ENCODE data around the gene EPB41.
A peak's percentile ranks its signal among the peaks of the same experiment; 100 is the strongest.
"Not testable (repeated sequence)": the region's sequence is repeated elsewhere in the genome, so short reads cannot be mapped to it uniquely, and the experiment has no call there.

Gene EPB41

DNA sequence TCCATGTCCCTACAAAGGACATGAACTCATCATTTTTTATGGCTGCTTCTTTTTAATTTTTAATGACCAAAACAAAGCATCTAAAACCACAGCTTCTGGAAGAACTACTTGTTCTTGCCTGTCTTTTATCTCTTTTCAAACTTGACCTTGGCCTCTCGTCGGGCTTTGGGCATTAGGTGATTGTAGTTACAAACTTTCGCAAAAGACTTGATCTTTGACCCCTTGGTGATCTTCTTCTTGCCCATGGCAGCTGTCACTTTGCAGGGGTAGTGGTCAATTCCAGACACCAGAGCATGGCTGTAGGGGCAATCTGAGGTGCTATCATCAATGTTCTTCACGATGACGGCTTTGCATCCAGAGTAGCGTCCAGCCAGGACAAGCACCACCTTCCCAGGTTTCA lies 67.8 kb downstream of the EPB41 start:
- DNase-seq (ENCODE audit: low spot score), result no peak

DNA sequence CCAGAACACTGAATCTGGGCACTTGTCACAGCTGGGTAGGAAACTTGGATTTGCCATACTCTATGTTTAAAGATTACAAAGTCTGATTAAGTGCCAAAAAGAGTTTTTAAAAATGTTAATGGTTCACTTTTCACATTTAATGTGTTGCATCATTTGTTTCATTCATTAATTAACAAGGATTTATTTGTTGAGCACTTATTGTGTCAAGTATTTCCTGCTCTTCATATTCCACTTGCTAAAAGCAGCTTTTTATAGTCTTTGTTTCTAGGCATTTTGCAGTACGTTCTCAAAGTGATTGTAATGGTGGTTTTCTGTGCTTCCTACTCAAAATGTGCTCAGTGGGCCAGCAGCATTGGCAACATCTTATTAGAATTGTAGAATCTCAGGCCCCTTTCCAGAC lies 68.7 kb downstream of the EPB41 start:
- DNase-seq (ENCODE audit: low spot score), result no peak

DNA sequence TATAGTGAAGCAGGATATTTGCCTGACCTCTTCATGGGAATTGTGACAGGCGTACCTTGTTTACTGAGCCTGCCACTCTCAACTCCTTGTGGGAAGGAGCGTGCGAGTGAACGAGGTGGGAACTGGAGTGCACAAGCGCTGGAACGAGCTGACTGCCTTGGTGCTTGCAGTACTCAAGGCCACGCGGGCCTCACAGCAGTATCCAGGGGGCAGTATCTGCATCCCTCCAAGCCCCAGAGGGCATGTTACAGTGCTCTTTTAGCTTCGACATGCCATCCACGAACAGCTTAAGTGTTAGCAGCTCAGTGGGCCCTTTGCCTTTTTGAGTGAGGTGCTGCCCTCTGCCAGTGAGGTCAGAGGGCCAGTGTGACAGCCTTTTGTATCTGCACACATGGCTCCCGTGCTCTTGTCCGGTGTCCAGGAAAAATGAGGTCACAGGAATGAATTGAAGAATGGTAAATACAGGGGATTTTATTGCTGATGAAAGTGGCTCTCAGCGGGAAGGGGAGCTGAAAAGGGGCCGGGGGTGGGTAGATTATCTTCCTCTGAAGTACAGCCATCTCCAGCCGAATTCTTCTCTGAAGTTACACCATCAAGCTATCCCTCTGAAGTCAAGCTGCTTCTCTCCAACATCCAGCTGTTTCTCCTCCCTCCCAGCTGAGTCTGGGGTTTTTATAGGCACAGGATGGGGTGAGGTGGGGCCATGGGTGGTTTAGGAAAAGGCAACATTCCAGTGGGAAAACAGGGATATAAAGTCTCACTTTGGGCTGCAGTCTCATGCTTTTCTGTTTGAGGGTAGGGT lies 69.3 kb downstream of the EPB41 start:
- DNase-seq (ENCODE audit: low spot score), result no peak

DNA sequence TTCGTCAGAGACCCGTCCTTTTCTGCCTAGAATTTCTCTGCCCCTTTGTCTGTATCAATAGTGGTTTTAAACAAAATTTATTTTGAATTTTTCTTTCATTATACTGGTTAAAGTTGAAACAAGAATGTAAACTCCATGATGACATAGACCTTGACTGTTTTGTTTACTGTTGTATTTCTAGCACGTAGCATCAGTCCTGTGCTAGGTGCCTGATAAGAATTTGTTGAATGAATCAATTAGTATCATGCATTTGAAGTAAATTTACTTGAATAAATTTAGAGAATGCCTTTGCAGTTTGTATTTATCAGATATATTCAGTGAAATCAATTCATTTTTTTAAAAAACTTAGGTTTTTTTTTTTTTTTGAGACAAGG lies 69.9 kb downstream of the EPB41 start:
- no peak for DNase-seq (ENCODE audit: low spot score)

DNA sequence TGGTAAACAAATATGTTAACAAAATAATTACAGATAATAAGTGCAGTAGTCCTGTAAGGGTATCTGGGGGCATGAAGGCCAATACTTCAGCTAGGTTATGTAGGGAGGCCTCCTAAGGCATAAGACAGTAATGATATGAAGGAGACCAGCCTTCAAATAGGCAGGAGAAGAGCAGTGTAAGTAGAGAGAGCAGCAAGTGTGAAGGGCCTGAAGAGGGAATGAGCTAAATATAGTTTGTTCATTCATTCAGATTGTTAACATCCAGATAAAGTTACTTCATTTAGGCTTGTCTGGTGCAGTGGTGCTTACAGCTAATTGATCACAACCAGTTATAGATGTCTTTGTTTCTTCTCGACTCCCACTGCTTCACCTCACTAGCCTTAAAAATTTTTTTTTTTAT lies 71.1 kb downstream of the EPB41 start:
- DNase-seq (ENCODE audit: low spot score), result no peak

DNA sequence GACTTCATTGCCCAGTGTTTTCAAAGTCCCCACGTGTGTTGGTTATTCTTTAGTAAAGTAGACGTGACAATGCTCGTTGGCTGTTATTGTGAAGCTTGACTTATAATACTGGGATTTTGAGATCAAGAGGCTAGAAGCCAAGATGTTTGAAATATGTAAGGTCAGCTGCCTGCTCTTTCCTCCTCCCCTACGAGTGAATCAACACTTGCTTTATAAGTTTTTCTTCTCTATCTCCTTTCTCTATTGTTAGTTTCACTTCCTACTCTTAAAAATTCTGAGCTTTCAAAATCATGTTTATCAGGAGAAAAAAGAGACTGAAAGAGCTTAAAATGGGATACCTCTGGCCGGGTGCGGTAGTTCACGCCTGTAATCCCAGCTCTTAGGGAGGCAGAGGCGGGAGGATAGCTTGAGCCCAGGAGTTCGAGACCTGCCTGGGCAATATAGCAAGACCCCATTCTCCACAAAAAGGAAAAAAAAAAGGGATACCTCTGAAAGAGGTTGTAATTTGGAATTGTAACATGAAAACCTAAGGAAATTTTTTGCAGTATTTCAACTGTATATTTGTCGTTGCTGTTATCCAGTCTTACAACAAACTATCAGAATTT lies 72.0 kb downstream of the EPB41 start:
- DNase-seq (ENCODE audit: low spot score), result no peak

DNA sequence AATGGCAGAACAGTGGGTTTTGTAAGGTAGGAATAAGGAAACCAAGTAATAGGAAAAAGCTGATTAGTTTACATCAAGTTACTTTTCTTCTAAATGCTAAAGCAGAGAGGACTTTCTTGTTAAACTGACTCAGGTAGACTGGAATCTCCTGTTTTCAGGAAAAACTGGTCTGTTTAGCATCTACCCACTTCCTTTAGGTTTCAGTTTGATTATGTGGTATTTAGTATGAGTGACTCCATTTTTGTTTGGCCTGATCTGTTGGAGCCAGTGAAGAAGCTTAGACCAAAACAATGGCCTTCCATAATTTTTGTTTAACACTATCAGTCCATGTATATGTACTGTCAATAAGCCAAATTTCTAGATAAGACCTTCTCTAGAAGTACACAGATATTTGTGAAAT lies 88.4 kb downstream of the EPB41 start:
- DNase-seq (ENCODE audit: low spot score), result no peak

DNA sequence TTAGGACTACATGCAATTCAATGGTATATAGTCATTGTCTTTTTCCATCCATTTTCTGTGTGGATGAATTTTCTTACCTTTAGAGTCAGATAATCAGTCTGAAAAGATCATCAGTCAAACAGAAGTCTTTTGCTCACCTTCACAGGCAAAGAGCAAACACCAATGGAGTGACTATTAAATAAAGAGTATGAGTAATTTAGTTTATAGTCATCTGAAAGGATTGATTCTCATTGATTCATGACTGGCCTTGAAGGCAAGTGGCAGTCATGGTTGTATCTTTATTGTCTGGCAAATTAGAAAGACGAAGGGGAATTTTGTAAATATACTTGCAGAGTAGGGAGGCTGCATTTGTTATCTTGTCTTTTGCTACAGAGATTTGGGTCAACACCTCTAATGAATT lies 89.9 kb downstream of the EPB41 start:
- DNase-seq (ENCODE audit: low spot score), result no peak

DNA sequence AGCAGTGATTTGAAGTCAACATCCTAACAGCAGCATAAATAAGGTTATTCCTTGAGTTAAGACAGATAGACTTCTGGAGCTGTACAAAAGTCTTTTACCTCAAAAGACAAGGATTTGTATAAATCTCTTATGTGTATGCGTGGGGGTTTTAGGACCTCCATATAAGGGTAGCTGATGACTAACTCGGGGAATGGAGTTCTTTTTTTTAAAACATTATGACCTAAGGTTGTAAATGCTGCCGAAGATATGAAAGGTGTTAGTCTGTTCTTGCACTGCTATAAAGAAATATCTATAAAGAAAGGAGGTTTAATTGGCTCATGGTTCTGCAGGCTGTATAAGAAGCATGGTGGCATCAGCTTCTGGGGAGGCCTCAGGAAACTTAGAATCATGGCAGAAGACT lies 90.4 kb downstream of the EPB41 start:
- no peak for DNase-seq (ENCODE audit: low spot score)

DNA sequence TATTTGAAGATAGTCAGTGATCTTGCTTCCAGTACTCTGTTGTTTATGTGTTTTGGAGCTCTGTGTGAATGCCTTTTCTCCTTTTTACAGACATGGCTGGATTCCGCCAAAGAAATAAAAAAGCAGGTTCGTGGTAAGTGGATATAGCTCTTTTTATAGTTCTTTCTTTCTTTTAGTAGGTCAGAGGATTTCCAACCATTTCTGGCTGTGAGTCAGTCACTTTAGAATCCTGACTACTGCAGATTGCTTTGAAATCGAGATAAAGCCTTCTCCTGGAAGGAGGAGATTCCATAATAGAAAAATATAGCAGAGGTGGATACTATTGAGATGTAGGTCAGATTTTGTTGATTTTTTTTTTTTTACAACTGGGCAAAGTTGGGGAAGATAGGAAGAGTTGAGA lies 97.4 kb downstream of the EPB41 start:
- no peak for DNase-seq (ENCODE audit: low spot score)

DNA sequence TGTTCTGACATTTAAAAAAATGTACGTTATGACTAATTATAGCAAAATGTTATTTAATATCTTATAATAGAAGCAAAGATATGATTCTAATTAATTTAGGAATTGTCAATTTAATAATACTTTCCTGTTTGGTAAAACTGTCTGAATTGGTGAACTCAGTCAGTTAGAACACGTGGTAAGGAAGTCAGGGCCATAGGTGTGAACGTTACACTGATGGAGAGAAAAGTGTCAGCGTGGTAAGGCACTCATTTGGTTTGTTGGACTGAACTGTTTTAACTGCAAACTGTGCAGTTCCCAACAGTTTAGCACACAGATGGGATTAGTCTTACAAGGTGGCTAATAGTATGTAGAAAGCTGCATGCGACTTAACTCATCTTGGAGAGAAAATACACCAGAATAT lies 102.9 kb downstream of the EPB41 start:
- DNase-seq (ENCODE audit: low spot score), result no peak

DNA sequence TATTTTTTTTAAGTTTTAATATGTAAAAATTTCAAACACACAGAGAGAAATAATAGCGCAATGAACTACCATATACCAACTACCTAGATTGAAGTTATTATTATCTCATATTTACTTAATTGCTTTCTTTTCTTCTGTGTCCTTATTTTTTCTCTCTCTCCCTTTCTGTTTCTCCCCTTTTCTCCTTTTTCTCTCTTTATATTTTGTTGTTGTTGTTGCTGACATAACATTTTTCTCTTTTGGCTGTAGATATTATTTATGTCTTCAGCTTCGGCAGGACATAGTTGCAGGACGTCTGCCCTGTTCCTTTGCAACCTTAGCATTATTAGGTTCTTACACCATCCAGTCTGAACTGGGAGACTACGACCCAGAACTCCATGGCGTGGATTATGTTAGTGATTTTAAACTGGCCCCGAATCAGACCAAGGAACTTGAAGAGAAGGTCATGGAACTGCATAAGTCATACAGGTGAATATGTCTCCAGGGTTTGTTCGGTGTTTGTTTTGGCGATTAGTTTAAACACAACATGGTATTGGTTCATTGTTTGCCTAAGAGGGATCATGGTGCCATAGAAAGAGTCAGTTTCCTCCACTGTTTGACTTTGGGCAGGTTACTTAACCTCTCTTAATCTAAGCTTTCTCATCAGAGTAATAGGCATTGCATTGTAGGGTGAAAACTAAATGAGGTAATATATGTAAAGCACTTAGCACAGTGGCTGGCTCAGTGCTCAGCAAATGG lies 103.8 kb downstream of the EPB41 start:
- no peak for DNase-seq (ENCODE audit: low spot score)

DNA sequence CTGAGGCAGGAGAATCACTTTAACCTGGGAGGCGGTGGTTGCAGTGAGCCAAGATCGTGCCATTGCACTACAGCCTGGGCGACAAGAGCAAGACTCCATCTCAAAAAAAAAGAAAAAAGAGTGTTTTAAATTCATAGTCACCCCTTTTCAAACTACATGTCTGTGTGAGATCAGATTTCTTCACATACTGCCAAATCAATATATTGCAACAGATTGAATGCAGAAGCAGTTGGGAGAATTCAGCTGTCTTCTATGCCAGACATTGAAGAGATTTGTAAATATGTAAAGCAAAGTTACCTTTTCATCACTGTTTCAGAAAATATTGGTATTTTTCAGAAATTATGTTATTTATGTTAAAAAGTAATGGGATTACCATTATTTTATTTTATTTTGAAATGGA lies 108.3 kb downstream of the EPB41 start:
- no peak for DNase-seq (ENCODE audit: low spot score)

DNA sequence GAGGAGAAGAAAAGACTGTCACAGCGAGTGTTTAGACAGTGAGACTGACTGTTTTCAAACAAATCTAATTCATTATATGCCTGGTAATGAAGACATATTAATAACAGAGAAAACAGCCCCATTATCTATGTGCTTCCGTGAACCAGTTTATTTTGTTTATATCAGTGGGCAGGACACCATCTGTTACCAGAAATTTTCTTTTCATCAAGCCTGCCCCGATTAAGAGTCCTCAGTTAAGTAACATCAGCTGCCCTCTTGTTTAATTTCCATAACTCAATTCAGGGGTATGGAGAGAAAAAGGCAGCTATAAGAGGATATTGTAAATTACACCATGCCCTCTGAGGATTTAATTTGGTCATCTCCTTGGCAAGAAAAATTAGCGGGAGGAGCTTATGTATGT lies 115.3 kb downstream of the EPB41 start:
- DNase-seq (ENCODE audit: low spot score), result no peak

DNA sequence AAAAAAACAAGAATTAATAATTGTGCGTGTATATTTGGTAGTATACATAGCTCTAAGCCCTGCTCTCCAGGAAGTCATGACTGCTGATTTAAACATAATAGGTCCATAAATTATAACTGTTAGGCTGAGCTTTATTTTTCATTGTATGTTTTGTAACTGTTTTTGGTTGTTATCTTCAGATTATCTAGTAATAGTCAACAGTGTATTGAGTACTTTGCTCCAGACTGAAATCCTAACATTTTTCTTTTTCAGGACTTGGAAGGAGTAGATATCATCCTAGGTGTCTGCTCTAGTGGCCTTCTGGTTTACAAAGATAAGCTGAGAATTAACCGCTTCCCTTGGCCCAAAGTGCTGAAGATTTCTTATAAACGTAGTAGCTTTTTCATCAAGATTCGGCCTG lies 118.5 kb downstream of the EPB41 start:
- DNase-seq (ENCODE audit: low spot score), result no peak

DNA sequence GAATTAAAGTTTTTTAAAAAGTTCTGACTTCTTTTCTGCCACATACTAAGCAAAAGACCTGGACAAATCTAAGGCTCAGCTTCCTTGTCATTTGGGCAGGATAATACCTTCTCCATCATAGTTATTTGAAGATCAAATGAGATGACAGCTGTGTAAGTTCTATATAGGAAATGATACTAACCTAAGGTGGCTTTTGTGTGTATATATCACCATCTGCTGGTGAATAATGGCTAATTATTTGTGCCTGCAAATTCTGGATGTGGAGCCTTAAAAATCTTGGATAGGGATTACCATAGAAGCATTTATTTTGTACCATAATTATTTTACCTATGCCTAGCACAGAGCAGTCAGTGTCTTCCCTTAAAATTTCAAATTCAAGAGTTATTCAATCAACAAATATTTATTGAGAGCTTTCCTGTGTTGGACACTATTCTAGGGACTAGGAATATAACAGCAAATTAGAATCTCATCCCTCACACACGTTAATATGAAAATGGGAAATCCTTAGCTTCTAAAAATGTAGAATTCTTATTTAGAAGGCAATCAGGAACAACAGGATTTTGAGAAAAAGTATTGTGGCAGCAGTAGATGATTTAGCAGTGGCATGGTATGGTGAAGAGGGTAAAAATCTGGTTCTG lies 119.6 kb downstream of the EPB41 start:
- DNase-seq (ENCODE audit: low spot score), result peak; percentile 39

DNA sequence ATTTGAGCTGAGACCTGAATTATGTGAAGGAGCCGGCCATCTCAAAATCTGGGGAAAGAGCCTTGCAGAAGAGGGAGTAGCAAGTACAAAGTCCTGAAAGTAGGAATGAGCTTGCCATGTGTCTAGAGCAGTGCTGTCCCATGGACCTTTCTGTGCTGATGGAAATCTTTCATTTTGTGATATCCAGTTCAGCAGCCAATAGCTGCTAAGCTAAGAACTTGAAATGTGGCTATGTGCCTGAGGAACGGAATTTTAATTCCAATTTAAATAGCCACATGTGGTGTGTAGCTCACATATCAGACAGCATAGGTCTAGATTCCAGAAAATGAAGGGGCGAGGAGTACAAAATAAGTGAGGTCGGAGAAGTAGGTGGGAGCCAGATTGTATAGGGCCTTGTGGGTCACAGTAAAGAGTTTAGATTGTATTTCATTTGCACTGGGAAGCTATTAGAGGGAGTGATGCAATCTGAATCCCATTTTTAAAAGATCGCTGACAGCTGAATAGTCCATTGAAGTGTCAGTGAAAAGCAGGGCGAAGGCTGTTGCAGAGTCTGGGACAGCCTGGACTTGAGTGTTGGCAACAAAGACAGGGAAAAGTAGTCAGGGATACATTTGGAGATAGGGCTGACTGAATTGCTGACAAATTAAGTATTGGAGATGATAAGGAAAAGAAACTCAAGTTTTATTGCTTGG lies 129.1 kb downstream of the EPB41 start:
- DNase-seq (ENCODE audit: low spot score), result no peak

DNA sequence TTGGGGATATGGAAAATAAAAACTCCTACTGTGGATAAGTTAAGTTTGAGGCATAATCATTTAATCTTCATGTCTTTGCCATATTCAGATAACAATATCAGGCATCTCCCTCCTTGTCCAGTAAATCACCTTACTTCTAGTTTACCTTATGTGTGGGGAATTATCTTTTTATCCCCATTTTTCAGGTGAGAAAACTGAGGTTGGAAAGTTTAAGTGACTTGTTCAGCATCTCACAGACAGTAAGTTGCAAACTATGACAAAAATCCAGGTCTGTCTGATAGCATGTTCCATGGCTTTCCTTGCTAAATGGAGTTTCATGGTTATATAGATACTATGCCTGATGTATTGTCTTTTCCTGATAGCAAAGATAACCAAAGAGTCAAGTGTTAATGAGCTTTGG lies 129.6 kb downstream of the EPB41 start:
- DNase-seq (ENCODE audit: low spot score), result no peak

DNA sequence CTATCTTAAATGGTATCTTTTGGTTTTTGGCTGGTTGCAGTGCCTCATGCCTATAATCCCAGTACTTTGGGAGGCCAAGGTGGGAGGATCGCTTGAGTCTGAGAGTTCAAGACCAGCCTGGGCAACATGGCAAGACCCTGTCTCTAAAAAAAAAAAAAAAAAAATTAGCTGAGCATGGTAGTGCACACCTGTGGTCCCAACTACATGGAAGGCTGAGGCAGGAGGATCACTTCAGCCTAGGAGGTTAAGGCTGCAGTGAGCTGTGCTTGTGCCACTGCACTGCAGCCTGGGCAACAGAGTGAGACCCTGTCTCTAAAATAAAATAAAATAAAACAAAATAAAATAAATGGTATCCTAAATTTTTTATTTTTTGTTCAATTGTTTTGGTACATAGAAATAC lies 131.3 kb downstream of the EPB41 start:
- not testable (repeated sequence) for DNase-seq (ENCODE audit: low spot score)

DNA sequence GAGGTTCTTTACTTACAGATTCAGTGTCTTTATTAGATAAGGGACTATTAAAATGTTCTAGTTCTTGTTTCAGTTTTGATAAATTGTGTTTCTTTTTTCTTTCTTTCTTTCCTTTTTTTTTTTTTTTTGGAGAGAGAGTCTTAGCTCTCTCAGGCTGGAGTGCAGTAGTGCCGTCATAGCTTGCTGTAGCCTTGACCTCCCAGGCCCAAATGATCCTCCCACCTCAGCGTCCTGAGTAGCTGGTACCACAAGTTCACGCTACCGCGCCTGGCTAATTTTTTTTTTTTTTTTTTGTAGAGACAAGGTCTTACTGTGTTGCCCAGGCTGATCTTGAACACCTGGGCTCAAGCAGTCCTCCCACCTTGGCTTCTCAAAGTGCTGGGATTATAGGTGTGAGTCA lies 132.8 kb downstream of the EPB41 start:
- DNase-seq (ENCODE audit: low spot score), result no peak

DNA sequence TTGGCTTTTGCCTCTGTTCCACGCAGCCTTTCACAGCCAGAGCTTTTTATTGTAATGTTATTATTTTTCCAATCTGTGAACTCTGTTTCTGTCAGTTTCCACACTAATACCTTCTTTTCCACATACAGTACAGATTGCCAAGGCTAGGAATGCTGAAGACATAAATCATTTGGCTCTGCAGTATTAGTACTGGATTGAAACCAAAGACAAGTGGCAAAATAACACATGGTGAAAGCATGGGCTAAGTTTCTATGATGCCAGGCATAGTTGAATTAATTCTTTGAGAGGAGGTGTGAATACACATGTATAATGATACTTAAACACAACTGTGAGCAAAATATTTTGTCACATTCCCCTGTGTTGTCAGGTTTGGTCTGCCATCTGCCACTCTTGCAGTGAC lies 135.8 kb downstream of the EPB41 start:
- no peak for DNase-seq (ENCODE audit: low spot score)

DNA sequence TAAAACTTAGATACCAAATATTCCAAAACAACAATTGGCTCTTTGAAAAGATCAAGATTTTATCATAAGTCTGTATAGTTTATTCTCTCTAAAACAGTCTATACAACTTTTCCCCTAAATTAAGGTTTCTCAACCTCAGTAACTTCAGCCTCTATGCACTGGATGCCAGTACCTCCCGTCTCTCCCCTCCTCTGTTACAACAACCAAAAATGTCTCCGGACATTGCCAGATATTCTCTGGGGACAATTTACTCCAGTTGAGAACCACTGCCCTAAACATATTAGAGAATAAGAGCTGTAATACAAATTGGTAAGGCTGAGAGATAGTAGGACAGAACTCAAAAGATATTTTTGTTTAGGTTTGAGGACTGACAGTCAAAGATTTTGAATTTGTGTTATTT lies 137.7 kb downstream of the EPB41 start:
- DNase-seq (ENCODE audit: low spot score), result no peak

Measured in AG08396 (cell line).